Fibroblast of lung (primary cell): ENCODE data around the gene BAIAP3. TPM values are rescaled to one million over a fixed set of nuclear protein-coding genes. Genes with fewer than 3 reads are reported as not detected.

ENCODE experiments used
- DNase-seq, 2 donors: peaks; one replicate each; pipeline versions ENCODE4 v3.0.0 to v3.0.0-alpha.2; 2010; ENCODE audit warnings: low read depth in 2 of 2
- H2AFZ ChIP-seq: 2 replicates; pipeline ENCODE4 v1.5.1; 2012; ENCODE audit warnings: low read length, control low read depth, inconsistent platforms
- H3K27ac ChIP-seq: 2 replicates; pipeline ENCODE4 v1.5.1; 2011; ENCODE audit warnings: low read length, control low read depth; ENCODE audit not compliant: insufficient read depth
- H3K27me3 ChIP-seq: 2 replicates; pipeline ENCODE4 v1.5.1; 2011; ENCODE audit warnings: mild to moderate bottlenecking, low read length; ENCODE audit not compliant: control insufficient read depth, insufficient read depth
- H3K36me3 ChIP-seq: 2 replicates; pipeline ENCODE4 v1.5.1; 2011; ENCODE audit warnings: low read length; ENCODE audit not compliant: control insufficient read depth, insufficient read depth
- H3K4me1 ChIP-seq: 2 replicates; pipeline ENCODE4 v1.5.1; 2011; ENCODE audit warnings: low read length; ENCODE audit not compliant: control insufficient read depth, insufficient read depth; ENCODE audit errors: extremely low read depth
- H3K4me2 ChIP-seq: 2 replicates; pipeline ENCODE4 v1.5.1; 2011; ENCODE audit warnings: low read length, control low read depth; ENCODE audit not compliant: insufficient read depth; ENCODE audit errors: extremely low read depth
- H3K4me3 ChIP-seq, 4 experiments: fragments of 200-600 bp in 1 of 4; sonication (generic) in 1 of 4; replicated peaks in 1 of 4; 2 replicates each; pipeline ENCODE4 v1.5.1; 2011 to 2016; ENCODE audit warnings: low read length in 4 of 4, low read depth in 3 of 4, mild to moderate bottlenecking in 3 of 4, control low read depth in 2 of 4, inconsistent platforms in 1 of 4, mixed read lengths in 1 of 4; ENCODE audit not compliant: insufficient read depth in 1 of 4; ENCODE audit errors: control extremely low read depth in 1 of 4
- H3K79me2 ChIP-seq: 2 replicates; pipeline ENCODE4 v1.5.1; 2012; ENCODE audit warnings: mild to moderate bottlenecking, low read length, inconsistent platforms; ENCODE audit not compliant: control insufficient read depth, insufficient read depth
- H3K9ac ChIP-seq: 2 replicates; pipeline ENCODE4 v1.5.1; 2011; ENCODE audit warnings: mild to moderate bottlenecking, low read length, control low read depth; ENCODE audit not compliant: insufficient read depth
- H3K9me3 ChIP-seq: 2 replicates; pipeline ENCODE4 v1.5.1; 2012; ENCODE audit warnings: low read depth, low read length; ENCODE audit not compliant: control insufficient read depth, insufficient read depth
- H4K20me1 ChIP-seq: 2 replicates; pipeline ENCODE4 v1.5.1; 2011; ENCODE audit warnings: low read length; ENCODE audit not compliant: control insufficient read depth, insufficient read depth; ENCODE audit errors: extremely low read depth
- CTCF ChIP-seq, 2 donors: IDR thresholded peaks in 1 of 2; conservative IDR thresholded peaks in 1 of 2; 1 replicate in 1 of 2; 2 replicates in 1 of 2; pipeline ENCODE4 v1.5.1; 2011 to 2012; ENCODE audit warnings: low read length in 2 of 2, control low read depth in 1 of 2, inconsistent platforms in 1 of 2, low read depth in 1 of 2, mild to moderate bottlenecking in 1 of 2
- EZH2 ChIP-seq: IDR thresholded peaks from 2 replicates; pipeline ENCODE4 v1.5.1; 2012; ENCODE audit warnings: low read length, control low read depth, mild to moderate bottlenecking; ENCODE audit errors: missing control alignments
- polyA plus RNA-seq, 2 donors: library from polyadenylated mRNA; depleted of rRNA in 1 of 2; stranded (reverse) in 1 of 2; unstranded in 1 of 2; fragments of >200 nt; gene quantifications; 2 replicates each; pipeline ENCODE4 v1.2.1, GENCODE V29; 2011 to 2012; ENCODE audit warnings: missing spikeins in 1 of 2
- total RNA-seq: library from RNA; depleted of rRNA; stranded (reverse); fragments of >200 nt; gene quantifications from 2 replicates; pipeline ENCODE4 v1.2.1, GENCODE V29; 2014

BAIAP3 gene
- total and polyA plus RNA-seq, 2 donors (not counting 1 experiment from before 2014, with no cell fraction given), result 0.22 to 0.83 TPM

GRCh38 chr16:1372292-1372950, 39.0 kb downstream of the BAIAP3 start:
- no peaks in the 10 kb centered on the region for H3K79me2 ChIP-seq
- no peaks in the 10 kb centered on the region for H3K4me1 ChIP-seq
- no peak overlapping the region for H2AFZ ChIP-seq
- H3K9me3 ChIP-seq, result no peaks in the 10 kb centered on the region
- no peak for TF ChIP-seq EZH2
- TF ChIP-seq CTCF (conservative IDR thresholded peaks at IDR 0.05 in 1 of 2, IDR thresholded peaks at IDR 0.05 in 1 of 2; ENCODE audit: low read depth in 1 of 2, low read length in 2 of 2), result no peak
- H4K20me1 ChIP-seq, result no peaks in the 10 kb centered on the region
- DNase-seq, result no peak
- peaks cover 7% of the 10 kb centered on the region for H3K36me3 ChIP-seq
- H3K9ac ChIP-seq, result no peak overlapping the region
- no peak overlapping the region for H3K4me2 ChIP-seq
- no peaks in the 10 kb centered on the region for H3K27me3 ChIP-seq
- H3K4me3 ChIP-seq, result no peak overlapping the region
- no peak overlapping the region for H3K27ac ChIP-seq

DNA sequence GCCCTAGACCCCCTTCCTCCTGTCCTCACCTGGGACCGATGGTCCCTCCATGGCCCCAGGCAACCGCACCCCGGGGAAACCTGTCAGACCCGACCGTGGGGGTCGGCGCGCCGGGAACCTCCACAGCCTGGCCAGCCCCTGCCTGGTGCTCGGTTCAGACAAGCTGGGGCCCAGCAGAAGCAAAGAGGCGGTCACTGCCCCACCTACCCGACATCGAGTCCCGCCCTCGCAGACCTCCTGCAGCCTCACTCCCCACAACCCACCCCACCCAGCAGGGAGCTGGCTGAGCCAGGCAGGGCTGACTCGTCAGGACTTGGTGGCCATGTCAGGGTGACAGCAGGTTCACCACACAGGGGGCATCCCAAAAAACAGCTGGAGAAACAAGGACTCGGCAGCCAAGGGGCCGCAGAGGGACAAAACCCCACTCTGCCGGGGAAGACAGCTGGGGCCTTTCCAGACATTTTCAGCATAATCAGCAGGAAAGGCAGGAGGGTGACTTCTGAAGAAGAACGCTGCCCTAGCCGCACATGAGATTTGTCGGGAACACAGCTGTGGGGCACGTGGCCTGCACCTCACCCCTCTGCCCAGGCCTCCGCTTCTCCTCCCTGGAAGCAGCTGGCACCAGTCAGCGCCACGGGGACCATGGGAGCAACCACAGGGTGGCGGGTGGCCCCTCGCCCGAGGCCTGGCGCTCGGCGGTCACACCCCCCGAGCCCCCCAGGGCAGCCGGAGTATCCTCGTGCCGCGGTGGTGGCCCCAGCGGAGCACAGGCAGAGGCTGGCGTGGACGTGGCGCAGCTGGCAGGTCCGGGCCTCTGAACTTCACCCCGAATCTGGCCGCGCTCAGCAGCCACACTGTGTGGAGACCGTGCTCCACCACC, 41.2 kb downstream of the BAIAP3 start:
- Histone ChIP-seq H3K36me3 (peaks cover 5% of the 10 kb centered on the region), H3K4me1 (no peaks in the 10 kb centered on the region), H3K4me2 (no peak overlapping the region), H2AFZ (no peak overlapping the region), H3K9ac (no peak overlapping the region), H4K20me1 (no peaks in the 10 kb centered on the region), H3K79me2 (no peaks in the 10 kb centered on the region), H3K4me3 (no peak overlapping the region), H3K27ac (no peak overlapping the region), H3K9me3 (no peaks in the 10 kb centered on the region), H3K27me3 (no peaks in the 10 kb centered on the region)
- TF ChIP-seq CTCF (conservative IDR thresholded peaks at IDR 0.05 in 1 of 2, IDR thresholded peaks at IDR 0.05 in 1 of 2; ENCODE audit: low read depth in 1 of 2, low read length in 2 of 2) (no peak), EZH2 (no peak)
- no peak for DNase-seq

DNA sequence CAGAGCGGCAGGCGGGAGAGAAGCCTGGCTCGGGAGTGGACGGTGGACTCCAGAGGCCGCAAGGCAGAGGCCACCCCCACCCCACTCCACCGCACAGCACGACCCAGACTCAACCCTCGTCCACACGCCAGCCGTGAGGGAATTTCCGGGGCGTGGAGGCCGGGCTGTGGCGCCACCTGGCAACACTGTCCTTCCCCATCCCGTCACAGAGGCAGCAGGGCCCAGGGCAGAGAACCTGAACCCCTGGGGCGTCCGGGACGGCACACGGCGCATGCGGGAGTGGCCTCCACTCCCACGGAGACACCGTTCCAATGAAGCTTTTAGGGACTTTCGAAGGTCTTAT, 41.8 kb downstream of the BAIAP3 start:
- no peak for DNase-seq
- Histone ChIP-seq H3K27me3 (no peaks in the 10 kb centered on the region), H3K9ac (no peak overlapping the region), H3K79me2 (no peaks in the 10 kb centered on the region), H3K36me3 (peaks cover 3% of the 10 kb centered on the region), H3K4me1 (no peaks in the 10 kb centered on the region), H2AFZ (no peak overlapping the region), H3K9me3 (no peaks in the 10 kb centered on the region), H3K4me3 (no peak overlapping the region), H3K4me2 (no peak overlapping the region), H3K27ac (no peak overlapping the region), H4K20me1 (no peaks in the 10 kb centered on the region)
- TF ChIP-seq EZH2, result no peak
- TF ChIP-seq CTCF (conservative IDR thresholded peaks at IDR 0.05 in 1 of 2, IDR thresholded peaks at IDR 0.05 in 1 of 2; ENCODE audit: low read depth in 1 of 2, low read length in 2 of 2), result no peak
